SK-N-SH (cell line): ENCODE data around the gene OTOP1.
"Not testable (repeated sequence)": the region's sequence is repeated elsewhere in the genome, so short reads cannot be mapped to it uniquely, and the experiment has no call there.

Source experiments
- NRF1 ChIP-seq: IDR thresholded peaks from 2 replicates; pipeline ENCODE4 v1.6.1; 2012; ENCODE audit warnings: low read depth, mild to moderate bottlenecking, low read length
- RCOR1 ChIP-seq: fragments of 150-350 bp; IDR thresholded peaks from 2 replicates; pipeline ENCODE4 v1.6.1; 2017; ENCODE audit warnings: antibody characterized with exemption, low read length
- SIN3A ChIP-seq: IDR thresholded peaks from 2 replicates; pipeline ENCODE4 v1.6.1; 2012; ENCODE audit warnings: low read depth, mild to moderate bottlenecking, low read length, moderate library complexity, borderline replicate concordance

DNA sequence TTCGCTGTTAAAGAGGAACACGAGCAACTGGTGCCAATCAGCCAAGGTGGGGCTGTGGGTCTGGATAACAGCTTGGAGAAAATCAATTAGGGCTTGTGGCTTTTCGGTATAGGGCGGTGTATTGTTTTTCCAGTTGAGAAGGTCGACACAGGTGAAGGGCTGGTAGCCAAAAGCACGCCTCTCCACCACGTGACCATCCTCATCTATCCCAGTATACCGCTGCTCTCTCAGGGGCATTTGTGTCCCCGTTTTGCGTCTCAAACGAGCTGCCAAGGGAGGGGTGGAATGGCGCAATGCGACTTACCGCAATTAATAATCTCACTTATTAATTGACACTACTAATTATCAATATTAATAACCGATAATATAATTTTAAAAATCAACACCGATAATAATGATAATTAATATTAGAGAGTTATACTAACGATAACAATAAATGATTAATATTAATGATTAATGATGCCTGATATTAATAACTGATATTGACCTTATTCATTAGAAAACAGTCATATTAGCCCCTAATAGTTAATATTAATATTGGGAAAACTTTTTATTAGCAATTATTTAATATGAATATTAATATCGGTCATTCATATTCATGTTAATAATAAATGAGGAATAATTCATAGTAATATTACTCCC is 62.1 kb downstream of the OTOP1 start:
- not testable (repeated sequence) for TF ChIP-seq NRF1, SIN3A, RCOR1
